Mesothelial cell of epicardium (in vitro differentiated cells): ENCODE measurements around the gene KCNQ5. TPM values are rescaled to one million over a fixed set of nuclear protein-coding genes. Genes with fewer than 3 reads are reported as not detected.

ENCODE experiments used
- DNase-seq, 2 experiments: peaks; one replicate each; pipeline ENCODE4 v3.0.0; 2021; ENCODE audit warnings: low spot score in 2 of 2; ENCODE audit not compliant: unreplicated experiment in 2 of 2
- H3K27ac Mint-ChIP-seq: 2 replicates; pipeline ENCODE4 v1.8.0; 2021; ENCODE audit warnings: mixed read lengths
- H3K27me3 Mint-ChIP-seq: 2 replicates; pipeline ENCODE4 v1.8.0; 2021; ENCODE audit warnings: low read depth, mixed read lengths
- H3K36me3 Mint-ChIP-seq: 2 replicates; pipeline ENCODE4 v1.8.0; 2021; ENCODE audit warnings: mixed read lengths
- H3K4me1 Mint-ChIP-seq: 2 replicates; pipeline ENCODE4 v1.8.0; 2021; ENCODE audit warnings: mixed read lengths
- H3K4me3 Mint-ChIP-seq: 2 replicates; pipeline ENCODE4 v1.8.0; 2021; ENCODE audit warnings: mild to moderate bottlenecking, moderate library complexity, mixed read lengths
- H3K9me3 Mint-ChIP-seq: 2 replicates; pipeline ENCODE4 v1.8.0; 2021; ENCODE audit warnings: mixed read lengths
- total RNA-seq: library from RNA; stranded (reverse); gene quantifications from 3 replicates; pipeline ENCODE4 v1.2.1, GENCODE V29; 2021
- TF ChIP-seq, protein P1 (sequence below): fragments of 200-600 bp; sonication (generic); IDR thresholded peaks from one replicate; pipeline ENCODE4 v1.5.0; 2021; ENCODE audit warnings: antibody characterized with exemption; ENCODE audit not compliant: unreplicated experiment

Gene KCNQ5
- total RNA-seq, 1 donor from 2014 or later = 4.8 TPM

DNA sequence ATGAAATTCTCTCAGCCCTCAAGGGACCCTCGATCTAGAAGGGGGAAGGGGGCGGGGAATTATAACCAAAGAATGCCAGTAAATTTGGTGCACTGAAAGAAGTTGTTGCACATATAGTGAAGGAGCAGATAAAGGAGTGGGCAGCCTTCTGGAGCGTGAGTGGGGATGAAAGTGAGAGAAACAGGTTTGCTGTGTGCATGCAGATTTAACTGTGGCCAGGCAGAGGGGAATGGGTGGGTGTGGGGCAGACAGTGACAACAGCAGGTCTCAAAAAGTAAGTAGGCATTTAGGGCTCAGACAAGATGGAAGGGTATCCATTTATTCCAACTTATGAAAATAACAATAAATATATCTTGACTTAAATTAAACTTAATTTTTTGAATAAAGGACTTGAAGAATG, 149.1 kb downstream of the KCNQ5 start:
- Mint-ChIP-seq H3K27me3 (no peaks in the 10 kb centered on the region), H3K36me3 (no peaks in the 10 kb centered on the region), H3K4me1 (no peaks in the 10 kb centered on the region), H3K9me3 (no peaks in the 10 kb centered on the region), H3K27ac (no peak overlapping the region), H3K4me3 (no peak overlapping the region)
- no peak for DNase-seq
- TF ChIP-seq, protein P1, sequence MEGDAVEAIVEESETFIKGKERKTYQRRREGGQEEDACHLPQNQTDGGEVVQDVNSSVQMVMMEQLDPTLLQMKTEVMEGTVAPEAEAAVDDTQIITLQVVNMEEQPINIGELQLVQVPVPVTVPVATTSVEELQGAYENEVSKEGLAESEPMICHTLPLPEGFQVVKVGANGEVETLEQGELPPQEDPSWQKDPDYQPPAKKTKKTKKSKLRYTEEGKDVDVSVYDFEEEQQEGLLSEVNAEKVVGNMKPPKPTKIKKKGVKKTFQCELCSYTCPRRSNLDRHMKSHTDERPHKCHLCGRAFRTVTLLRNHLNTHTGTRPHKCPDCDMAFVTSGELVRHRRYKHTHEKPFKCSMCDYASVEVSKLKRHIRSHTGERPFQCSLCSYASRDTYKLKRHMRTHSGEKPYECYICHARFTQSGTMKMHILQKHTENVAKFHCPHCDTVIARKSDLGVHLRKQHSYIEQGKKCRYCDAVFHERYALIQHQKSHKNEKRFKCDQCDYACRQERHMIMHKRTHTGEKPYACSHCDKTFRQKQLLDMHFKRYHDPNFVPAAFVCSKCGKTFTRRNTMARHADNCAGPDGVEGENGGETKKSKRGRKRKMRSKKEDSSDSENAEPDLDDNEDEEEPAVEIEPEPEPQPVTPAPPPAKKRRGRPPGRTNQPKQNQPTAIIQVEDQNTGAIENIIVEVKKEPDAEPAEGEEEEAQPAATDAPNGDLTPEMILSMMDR = no peak

DNA sequence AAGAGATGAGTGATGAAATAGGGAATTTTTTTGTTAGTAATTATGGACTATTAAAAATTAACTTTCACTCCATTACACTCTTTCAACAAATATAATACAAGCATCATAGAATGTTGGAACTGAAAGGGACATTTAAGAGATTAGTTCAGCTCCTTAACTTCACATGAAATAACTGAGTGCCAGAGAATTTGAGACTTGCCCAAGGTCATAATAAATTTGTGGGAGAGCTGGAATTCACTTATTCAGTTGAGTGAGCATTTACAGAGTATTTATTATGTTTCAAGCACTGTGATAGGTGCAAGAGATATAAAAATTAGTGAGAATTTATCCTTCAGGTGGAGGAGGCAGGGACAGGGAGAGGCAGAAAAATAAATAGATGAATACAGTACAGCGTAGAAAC, 154.6 kb downstream of the KCNQ5 start:
- Mint-ChIP-seq H3K36me3 (no peaks in the 10 kb centered on the region), H3K27me3 (no peaks in the 10 kb centered on the region), H3K4me1 (peaks cover 8% of the 10 kb centered on the region), H3K4me3 (no peak overlapping the region), H3K27ac (no peak overlapping the region), H3K9me3 (no peaks in the 10 kb centered on the region)
- TF ChIP-seq, protein P1 = no peak
- DNase-seq = no peak

DNA sequence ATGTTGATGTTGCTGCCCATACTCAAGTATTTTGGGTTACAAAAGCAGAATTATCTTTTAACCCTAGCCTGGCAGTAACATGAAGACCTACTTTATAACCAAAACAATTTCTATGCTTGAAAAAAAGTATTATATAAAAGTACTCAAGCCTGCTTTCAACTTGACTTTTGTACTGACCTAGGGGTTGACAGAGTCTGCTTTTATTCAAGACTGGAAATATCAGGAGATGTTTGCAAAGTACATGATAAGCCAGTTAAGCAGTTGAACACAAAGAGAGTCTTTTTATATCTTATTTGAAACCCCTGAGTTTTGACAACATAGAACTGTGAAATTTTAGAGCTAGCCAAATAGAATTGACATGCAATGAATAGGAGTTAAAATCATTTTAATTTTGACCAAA, 159.8 kb downstream of the KCNQ5 start:
- no peak for DNase-seq
- no peak overlapping the region for H3K27ac Mint-ChIP-seq
- peaks cover 13% of the 10 kb centered on the region for H3K4me1 Mint-ChIP-seq
- no peak overlapping the region for H3K4me3 Mint-ChIP-seq
- TF ChIP-seq, protein P1 = no peak
- no peaks in the 10 kb centered on the region for H3K36me3 Mint-ChIP-seq
- peaks cover 3% of the 10 kb centered on the region for H3K9me3 Mint-ChIP-seq
- H3K27me3 Mint-ChIP-seq = no peaks in the 10 kb centered on the region

DNA sequence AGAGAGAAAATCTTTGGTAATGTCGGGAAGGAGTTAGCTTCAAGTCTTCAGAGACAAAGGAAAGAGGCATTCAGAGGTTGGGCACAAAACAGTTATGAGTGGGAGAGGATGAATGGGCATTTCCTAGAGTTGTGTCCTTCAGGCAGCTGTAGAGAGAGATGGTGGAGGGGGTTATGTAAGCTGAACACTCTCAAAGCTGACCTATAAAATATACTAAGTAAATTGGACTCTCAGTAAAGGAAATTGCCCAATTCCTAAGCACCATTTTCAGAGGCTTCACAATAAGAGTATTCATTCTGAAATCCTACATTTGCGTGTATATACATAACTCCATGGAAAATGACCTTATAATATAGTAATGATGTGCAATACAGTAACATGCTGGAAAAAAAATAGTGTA, 161.2 kb downstream of the KCNQ5 start:
- Mint-ChIP-seq H3K9me3 (peaks cover 3% of the 10 kb centered on the region), H3K27me3 (no peaks in the 10 kb centered on the region)

DNA sequence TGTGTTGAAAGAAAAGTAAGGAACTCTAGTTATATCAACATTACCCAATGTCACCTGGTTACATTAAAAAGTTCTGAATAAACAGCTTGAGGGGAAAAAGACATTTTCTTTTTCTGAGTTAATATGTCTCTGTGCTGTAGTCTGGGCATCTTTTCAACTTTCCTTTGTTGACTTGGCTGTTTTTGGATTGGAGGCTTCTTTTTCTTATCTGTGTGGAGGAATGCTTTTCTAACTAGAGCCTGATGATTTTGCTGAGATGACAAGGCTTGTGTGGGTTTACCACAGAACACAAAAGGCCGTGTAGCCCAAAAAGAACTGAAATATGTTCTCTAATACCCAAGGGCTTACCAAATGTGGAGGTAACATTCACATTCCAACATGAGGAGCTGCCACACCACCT, 161.8 kb downstream of the KCNQ5 start:
- Mint-ChIP-seq H3K27ac (peak overlapping the region; percentile 72), H3K4me3 (no peak overlapping the region), H3K27me3 (no peaks in the 10 kb centered on the region), H3K9me3 (peaks cover 3% of the 10 kb centered on the region), H3K36me3 (no peaks in the 10 kb centered on the region), H3K4me1 (peaks cover 15% of the 10 kb centered on the region)
- DNase-seq = no peak
- TF ChIP-seq, protein P1 = no peak

More for the DNA sequence above, 161.2 kb downstream of the KCNQ5 start:
- Mint-ChIP-seq H3K4me3 (no peak overlapping the region), H3K36me3 (no peaks in the 10 kb centered on the region), H3K27ac (no peak overlapping the region), H3K4me1 (peaks cover 15% of the 10 kb centered on the region)
- TF ChIP-seq, protein P1 = no peak
- no peak for DNase-seq

GRCh38 chr6:72784071-72784470, 162.2 kb downstream of the KCNQ5 start:
- TF ChIP-seq, protein P1 = no peak
- no peak for DNase-seq
- no peaks in the 10 kb centered on the region for H3K27me3 Mint-ChIP-seq
- H3K36me3 Mint-ChIP-seq = no peaks in the 10 kb centered on the region
- H3K27ac Mint-ChIP-seq = no peak overlapping the region
- peaks cover 15% of the 10 kb centered on the region for H3K4me1 Mint-ChIP-seq
- peaks cover 3% of the 10 kb centered on the region for H3K9me3 Mint-ChIP-seq
- no peak overlapping the region for H3K4me3 Mint-ChIP-seq
